IMR-90 (cell line): ENCODE measurements around the gene MAEA.

Source experiments
- CHD1 ChIP-seq: IDR thresholded peaks from 2 replicates; pipeline ENCODE4 v1.6.1; 2012; ENCODE audit warnings: low read depth, low read length, improper control_type of control experiment
- POLR2A ChIP-seq: IDR thresholded peaks from 2 replicates; pipeline ENCODE4 v1.6.1; 2012; ENCODE audit warnings: mild to moderate bottlenecking, low read depth, low read length
- USF2 ChIP-seq: fragments of 150-350 bp; IDR thresholded peaks from 2 replicates; pipeline ENCODE4 v1.6.1; 2017; ENCODE audit warnings: mild to moderate bottlenecking, antibody characterized with exemption, low read length, low read depth
- TF ChIP-seq, protein P1 (sequence below): conservative IDR thresholded peaks from 2 replicates; pipeline ENCODE4 v1.5.1; 2012; ENCODE audit warnings: mild to moderate bottlenecking, low read depth, low read length, improper control_type of control experiment

- TF ChIP-seq, protein P1, sequence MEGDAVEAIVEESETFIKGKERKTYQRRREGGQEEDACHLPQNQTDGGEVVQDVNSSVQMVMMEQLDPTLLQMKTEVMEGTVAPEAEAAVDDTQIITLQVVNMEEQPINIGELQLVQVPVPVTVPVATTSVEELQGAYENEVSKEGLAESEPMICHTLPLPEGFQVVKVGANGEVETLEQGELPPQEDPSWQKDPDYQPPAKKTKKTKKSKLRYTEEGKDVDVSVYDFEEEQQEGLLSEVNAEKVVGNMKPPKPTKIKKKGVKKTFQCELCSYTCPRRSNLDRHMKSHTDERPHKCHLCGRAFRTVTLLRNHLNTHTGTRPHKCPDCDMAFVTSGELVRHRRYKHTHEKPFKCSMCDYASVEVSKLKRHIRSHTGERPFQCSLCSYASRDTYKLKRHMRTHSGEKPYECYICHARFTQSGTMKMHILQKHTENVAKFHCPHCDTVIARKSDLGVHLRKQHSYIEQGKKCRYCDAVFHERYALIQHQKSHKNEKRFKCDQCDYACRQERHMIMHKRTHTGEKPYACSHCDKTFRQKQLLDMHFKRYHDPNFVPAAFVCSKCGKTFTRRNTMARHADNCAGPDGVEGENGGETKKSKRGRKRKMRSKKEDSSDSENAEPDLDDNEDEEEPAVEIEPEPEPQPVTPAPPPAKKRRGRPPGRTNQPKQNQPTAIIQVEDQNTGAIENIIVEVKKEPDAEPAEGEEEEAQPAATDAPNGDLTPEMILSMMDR, result no peak
- TF ChIP-seq POLR2A (no peak), CHD1 (no peak), USF2 (no peak)
Observed at GRCh38 chr4:1291996-1292702, 2.5 kb downstream of the MAEA start.
